PC-9 (cell line): ENCODE data around the gene TRMT112. TPM values are rescaled to one million over a fixed set of nuclear protein-coding genes. Genes with fewer than 3 reads are reported as not detected.

Experiments used
- BruUV-seq: library from RNA; stranded (reverse); fragments of 400-500 nt; replicated peaks from 2 replicates; lab custom pipeline; 2021; lab: Mats Ljungman, UMichigan
- CTCF ChIA-PET: fragments of 300-600 bp; sonication (Branson Sonifier 250); formaldehyde crosslinking; loops from one replicate; lab custom pipeline; 2022; ENCODE audit warnings: antibody characterized with exemption; lab: Charles Lee
- POLR2A ChIA-PET: fragments of 300-600 bp; sonication (Branson Sonifier 250); formaldehyde crosslinking; loops from one replicate; lab custom pipeline; 2022; ENCODE audit warnings: antibody characterized with exemption; ENCODE audit not compliant: unreplicated experiment; lab: Charles Lee
- DNase-seq, 2 experiments: peaks; one replicate each; pipeline versions ENCODE4 v3.0.0 to v3.0.0-alpha.2; 2015 to 2022; ENCODE audit warnings: mixed read lengths in 1 of 2
- H2AFZ ChIP-seq: fragments of 200-600 bp; sonication (generic); 2 replicates; pipeline ENCODE4 v1.8.1; 2017; ENCODE audit warnings: antibody characterized with exemption
- H3F3A ChIP-seq: fragments of 200-600 bp; sonication (generic); 2 replicates; pipeline ENCODE4 v1.8.1; 2017; ENCODE audit warnings: antibody characterized with exemption, mild to moderate bottlenecking, low read depth; ENCODE audit not compliant: insufficient read depth
- H3K27ac ChIP-seq: fragments of 200-600 bp; sonication (generic); 2 replicates; pipeline ENCODE4 v1.6.1; 2016; ENCODE audit warnings: mixed run types
- H3K27me3 ChIP-seq: fragments of 200-600 bp; sonication (generic); 2 replicates; pipeline ENCODE4 v1.6.1; 2016; ENCODE audit warnings: low read depth, mixed run types; ENCODE audit not compliant: insufficient read depth
- H3K36me3 ChIP-seq: fragments of 200-600 bp; sonication (generic); 2 replicates; pipeline ENCODE4 v1.6.1; 2016; ENCODE audit warnings: low read depth, mixed run types
- H3K4me1 ChIP-seq: fragments of 200-600 bp; sonication (generic); replicated peaks from 2 replicates; pipeline ENCODE4 v1.6.1; 2016; ENCODE audit warnings: mixed run types; ENCODE audit not compliant: insufficient read depth
- H3K4me2 ChIP-seq: fragments of 200-600 bp; sonication (generic); 2 replicates; pipeline ENCODE4 v1.6.1; 2017; ENCODE audit warnings: mixed run types
- H3K4me3 ChIP-seq: fragments of 200-600 bp; sonication (generic); 2 replicates; pipeline ENCODE4 v1.6.1; 2016; ENCODE audit warnings: mixed run types
- H3K79me2 ChIP-seq: fragments of 200-600 bp; sonication (generic); 2 replicates; pipeline ENCODE4 v1.6.1; 2017; ENCODE audit warnings: low read depth, mixed run types
- H3K9me2 ChIP-seq: fragments of 200-600 bp; sonication (generic); 2 replicates; pipeline ENCODE4 v1.8.1; 2017; ENCODE audit warnings: mild to moderate bottlenecking; ENCODE audit not compliant: insufficient read depth
- H3K9me3 ChIP-seq: fragments of 200-600 bp; sonication (generic); 2 replicates; pipeline ENCODE4 v1.8.1; 2016; ENCODE audit warnings: low read depth; ENCODE audit not compliant: insufficient read depth
- H4K20me1 ChIP-seq: fragments of 200-600 bp; sonication (generic); 2 replicates; pipeline ENCODE4 v1.8.1; 2017; ENCODE audit not compliant: insufficient read depth
- CTCF ChIP-seq: fragments of 200-600 bp; sonication (generic); conservative IDR thresholded peaks from 2 replicates; pipeline ENCODE4 v1.6.1; 2017; ENCODE audit warnings: mixed run types, antibody characterized with exemption, mild to moderate bottlenecking, moderate library complexity
- EZH2 ChIP-seq: fragments of 200-600 bp; sonication (generic); IDR thresholded peaks from 2 replicates; pipeline ENCODE4 v1.8.0; 2017; ENCODE audit warnings: antibody characterized with exemption, low read depth
- intact Hi-C: fragments of 100-400 bp; cut with micrococcal nuclease; formaldehyde crosslinking; loops from one replicate; pipeline ENCODE4 v1.10.0; 2022; ENCODE audit not compliant: unreplicated experiment
- total RNA-seq: library from RNA; stranded (reverse); gene quantifications from 2 replicates; pipeline ENCODE4 v1.2.3, GENCODE V29; 2021

The TRMT112 gene
- total RNA-seq, 1 experiment from 2014 or later, result 275 TPM

GRCh38 chr11:64337538-64338249 is 20.3 kb upstream of the TRMT112 start:
- Histone ChIP-seq H3K4me2 (no peak overlapping the region), H3K9me3 (no peaks in the 10 kb centered on the region), H3K36me3 (no peaks in the 10 kb centered on the region), H3K27me3 (no peaks in the 10 kb centered on the region), H3F3A (peaks cover 39% of the 10 kb centered on the region), H3K4me1 (peaks cover 44% of the 10 kb centered on the region), H3K4me3 (no peak overlapping the region), H3K79me2 (no peaks in the 10 kb centered on the region), H3K9me2 (no peaks in the 10 kb centered on the region), H3K27ac (no peak overlapping the region), H2AFZ (no peak overlapping the region), H4K20me1 (no peaks in the 10 kb centered on the region)
- no peak for TF ChIP-seq CTCF
- TF ChIP-seq EZH2, result no peak
- ChIA-PET CTCF (interaction anchor here (1.4 kb wide), 1 partner anchor 20 kb away, joined by 3 read pairs; the partner anchor contains the start of genes PRDX5 and TRMT112), POLR2A (no interaction called here)
- intact Hi-C loops, result no loop called here
- BruUV-seq, result no TSS peak
- DNase-seq, result no peak

- ChIA-PET CTCF (interaction anchor here (0.7 to 1.5 kb wide), 3 partner anchors 17 to 22 kb away, joined by 5 to 10 read pairs (median 6); partner anchors contain the start of gene PRDX5), POLR2A (interaction anchor here (0.5 to 1.5 kb wide), 4 partner anchors 18 to 1670 kb away, joined by 3 to 11 read pairs (median 7); partner anchors contain the start of genes CSKMT, PRDX5 and TRMT112)
- Histone ChIP-seq H3K27ac (peak overlapping the region; percentile 53), H3K4me2 (peak overlapping the region; percentile 51), H2AFZ (no peak overlapping the region), H3K36me3 (no peaks in the 10 kb centered on the region), H3K9me2 (no peaks in the 10 kb centered on the region), H3K4me1 (peaks cover 58% of the 10 kb centered on the region), H3K9me3 (no peaks in the 10 kb centered on the region), H3K79me2 (no peaks in the 10 kb centered on the region), H3K27me3 (no peaks in the 10 kb centered on the region), H3F3A (peaks cover 53% of the 10 kb centered on the region), H3K4me3 (no peak overlapping the region), H4K20me1 (no peaks in the 10 kb centered on the region)
- intact Hi-C loops, result loop anchor here (1.0 to 2.0 kb wide), 2 partner anchors 20 to 58 kb away; no protein-coding TSS in a partner anchor
- TF ChIP-seq CTCF, result no peak
- TF ChIP-seq EZH2, result no peak
- peak; percentile 94 to 99 for DNase-seq
- BruUV-seq, result no TSS peak
Measured at GRCh38 chr11:64334764-64335735, 17.7 kb upstream of the TRMT112 start.

DNA sequence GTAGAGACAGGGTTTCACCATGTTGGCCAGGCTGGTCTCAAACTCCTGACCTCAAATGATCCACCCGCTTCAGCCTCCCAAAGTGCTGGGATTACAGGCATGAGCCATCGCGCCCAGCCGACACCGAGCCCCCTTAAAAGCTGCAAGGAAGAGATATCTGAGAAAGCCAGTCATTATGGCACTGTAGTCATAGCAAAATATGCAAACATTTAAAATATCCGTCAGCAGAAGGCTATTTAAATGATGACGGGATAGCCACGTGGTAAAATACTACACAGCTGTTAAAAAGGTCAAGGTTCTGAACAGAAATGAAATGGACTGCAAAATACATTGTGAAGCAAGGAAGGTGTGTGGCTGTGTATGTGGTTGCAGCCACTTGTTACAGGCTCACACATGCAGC is 16.2 kb upstream of the TRMT112 start:
- TF ChIP-seq EZH2 (no peak), CTCF (no peak)
- Histone ChIP-seq H2AFZ (no peak overlapping the region), H3K79me2 (no peaks in the 10 kb centered on the region), H4K20me1 (no peaks in the 10 kb centered on the region), H3K27me3 (no peaks in the 10 kb centered on the region), H3K4me3 (no peak overlapping the region), H3K36me3 (no peaks in the 10 kb centered on the region), H3F3A (peaks cover 55% of the 10 kb centered on the region), H3K9me3 (no peaks in the 10 kb centered on the region), H3K4me1 (peaks cover 51% of the 10 kb centered on the region), H3K4me2 (no peak overlapping the region), H3K27ac (no peak overlapping the region), H3K9me2 (no peaks in the 10 kb centered on the region)
- ChIA-PET CTCF (interaction anchor here (0.7 to 2.7 kb wide), 2 partner anchors 16 to 72 kb away, joined by 15 to 55 read pairs; partner anchors contain the start of genes PRDX5 and TRMT112), POLR2A (no interaction called here)
- intact Hi-C loops, result no loop called here
- DNase-seq, result no peak
- BruUV-seq, result no TSS peak
